Measurements from ENCODE around the gene LSM7.
"Not testable (repeated sequence)": the region's sequence is repeated elsewhere in the genome, so short reads cannot be mapped to it uniquely, and the experiment has no call there.

The LSM7 gene

DNA sequence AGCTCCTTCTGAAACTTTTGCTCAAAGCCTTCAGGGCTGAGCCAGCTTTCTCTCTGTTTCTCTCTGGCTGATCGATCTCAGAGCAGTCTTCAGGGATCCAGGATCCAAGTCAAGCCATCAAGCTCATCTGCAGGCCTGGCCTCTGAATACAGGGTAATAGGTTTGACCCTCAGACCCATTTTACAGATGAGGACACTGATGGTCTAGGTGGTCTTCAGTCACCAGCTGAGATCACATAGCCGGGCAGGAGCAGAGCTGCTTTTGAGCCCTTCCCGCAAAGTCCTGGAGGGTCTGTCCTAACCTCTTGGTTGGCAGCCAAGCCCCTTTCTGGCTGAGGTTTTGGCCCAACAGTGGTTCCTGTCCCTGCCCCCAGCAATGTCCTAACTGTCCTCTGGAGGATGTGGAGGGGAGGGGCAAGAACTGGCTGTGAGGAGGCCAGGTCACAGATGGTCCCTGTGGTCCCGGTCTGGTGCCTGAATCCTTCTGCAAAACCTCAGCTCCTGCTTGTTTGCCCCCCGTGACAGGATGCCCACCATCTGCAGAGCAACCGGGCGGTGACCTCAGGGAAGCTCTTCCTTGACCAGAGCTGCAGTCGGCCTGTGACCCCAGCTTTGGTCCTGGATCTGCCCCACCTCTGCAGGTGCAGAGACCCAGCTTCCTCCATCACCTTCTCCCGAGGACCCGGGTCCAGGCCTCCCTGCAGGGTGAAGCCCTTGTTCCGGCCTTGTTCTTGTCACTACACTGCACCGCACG is 40.6 kb downstream of the LSM7 start:
- TF ChIP-seq, protein P1, sequence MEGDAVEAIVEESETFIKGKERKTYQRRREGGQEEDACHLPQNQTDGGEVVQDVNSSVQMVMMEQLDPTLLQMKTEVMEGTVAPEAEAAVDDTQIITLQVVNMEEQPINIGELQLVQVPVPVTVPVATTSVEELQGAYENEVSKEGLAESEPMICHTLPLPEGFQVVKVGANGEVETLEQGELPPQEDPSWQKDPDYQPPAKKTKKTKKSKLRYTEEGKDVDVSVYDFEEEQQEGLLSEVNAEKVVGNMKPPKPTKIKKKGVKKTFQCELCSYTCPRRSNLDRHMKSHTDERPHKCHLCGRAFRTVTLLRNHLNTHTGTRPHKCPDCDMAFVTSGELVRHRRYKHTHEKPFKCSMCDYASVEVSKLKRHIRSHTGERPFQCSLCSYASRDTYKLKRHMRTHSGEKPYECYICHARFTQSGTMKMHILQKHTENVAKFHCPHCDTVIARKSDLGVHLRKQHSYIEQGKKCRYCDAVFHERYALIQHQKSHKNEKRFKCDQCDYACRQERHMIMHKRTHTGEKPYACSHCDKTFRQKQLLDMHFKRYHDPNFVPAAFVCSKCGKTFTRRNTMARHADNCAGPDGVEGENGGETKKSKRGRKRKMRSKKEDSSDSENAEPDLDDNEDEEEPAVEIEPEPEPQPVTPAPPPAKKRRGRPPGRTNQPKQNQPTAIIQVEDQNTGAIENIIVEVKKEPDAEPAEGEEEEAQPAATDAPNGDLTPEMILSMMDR (IDR thresholded peaks at IDR 0.05; ENCODE audit: control insufficient read depth, extremely low read depth, insufficient read depth), result no peak
- no peak for DNase-seq (ENCODE audit: low read depth)
- no peak overlapping the region for H3K4me3 ChIP-seq (ENCODE audit: low read depth, low read length)

DNA sequence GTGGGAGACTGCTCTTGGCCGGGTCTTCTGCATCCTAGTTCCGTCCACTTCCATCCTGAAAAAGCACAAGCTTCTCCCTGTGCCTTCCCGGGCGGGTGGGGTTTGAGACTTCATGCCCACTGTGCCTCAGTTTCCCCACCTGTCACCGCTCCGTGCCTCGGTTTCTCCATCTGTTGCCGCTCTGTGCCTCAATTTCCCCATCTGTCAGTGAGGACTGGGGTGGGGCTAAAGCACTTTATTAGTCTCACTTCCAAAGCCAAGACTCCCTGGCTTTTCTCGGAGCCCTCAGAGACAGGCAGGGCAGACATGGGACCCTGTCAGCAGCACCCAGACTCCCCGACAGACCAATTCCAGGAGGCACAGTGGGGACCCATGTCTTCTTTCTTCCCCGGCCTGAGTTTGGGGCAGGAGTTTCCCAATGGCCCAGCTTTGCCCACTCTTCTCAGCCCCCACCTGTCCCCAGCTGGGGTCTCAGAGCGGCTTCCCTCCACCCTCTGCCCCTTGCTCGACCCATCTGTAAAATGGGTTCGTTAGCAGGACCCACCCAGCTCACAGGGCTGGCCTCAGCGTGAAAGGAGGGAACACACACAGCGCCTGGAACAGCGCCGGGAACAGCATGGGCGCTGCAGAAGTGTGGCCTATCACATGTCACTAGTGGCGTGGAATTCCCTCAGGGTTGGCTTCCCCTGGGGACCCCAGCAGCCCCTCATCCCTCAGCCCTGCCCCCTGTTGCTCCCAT is 41.8 kb downstream of the LSM7 start:
- DNase-seq (ENCODE audit: low read depth), result no peak
- TF ChIP-seq, protein P1 (IDR thresholded peaks at IDR 0.05; ENCODE audit: control insufficient read depth, extremely low read depth, insufficient read depth), result no peak
- no peak overlapping the region for H3K4me3 ChIP-seq (ENCODE audit: low read depth, low read length)

DNA sequence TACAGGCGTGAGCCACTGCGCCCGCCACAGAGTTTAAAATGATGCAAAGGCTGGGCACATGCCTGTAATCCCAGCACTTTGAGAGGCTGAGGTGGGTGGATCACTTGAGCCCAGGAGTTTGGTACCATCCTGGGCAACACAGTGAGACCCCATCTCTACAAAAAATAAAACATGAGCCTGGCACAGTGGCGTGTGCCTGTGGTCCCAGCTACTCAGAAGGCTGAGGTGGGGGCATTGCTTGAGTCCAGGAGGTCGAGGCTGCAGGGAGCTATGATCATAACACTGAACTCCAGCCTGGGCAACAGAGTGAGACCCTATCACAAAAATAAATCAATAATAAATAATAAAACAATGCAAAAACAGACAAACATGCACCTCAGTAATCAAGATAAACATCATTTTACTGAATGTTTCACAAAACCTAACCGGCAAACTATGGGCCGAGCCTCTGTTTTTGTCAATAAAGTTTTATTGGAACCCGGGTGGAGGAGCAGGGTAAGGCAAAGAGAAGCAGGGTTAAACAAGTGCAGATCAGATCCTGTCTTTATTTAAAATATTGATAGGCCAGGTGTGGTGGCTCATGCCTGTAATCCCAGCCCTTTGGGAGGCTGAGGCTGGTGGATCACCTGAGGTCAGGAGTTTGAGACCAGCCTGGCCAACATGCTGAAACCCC is 44.4 kb downstream of the LSM7 start:
- no peak for DNase-seq (ENCODE audit: low read depth)
- H3K4me3 ChIP-seq (ENCODE audit: low read depth, low read length), result no peak overlapping the region
- TF ChIP-seq, protein P1 (IDR thresholded peaks at IDR 0.05; ENCODE audit: control insufficient read depth, extremely low read depth, insufficient read depth), result no peak

DNA sequence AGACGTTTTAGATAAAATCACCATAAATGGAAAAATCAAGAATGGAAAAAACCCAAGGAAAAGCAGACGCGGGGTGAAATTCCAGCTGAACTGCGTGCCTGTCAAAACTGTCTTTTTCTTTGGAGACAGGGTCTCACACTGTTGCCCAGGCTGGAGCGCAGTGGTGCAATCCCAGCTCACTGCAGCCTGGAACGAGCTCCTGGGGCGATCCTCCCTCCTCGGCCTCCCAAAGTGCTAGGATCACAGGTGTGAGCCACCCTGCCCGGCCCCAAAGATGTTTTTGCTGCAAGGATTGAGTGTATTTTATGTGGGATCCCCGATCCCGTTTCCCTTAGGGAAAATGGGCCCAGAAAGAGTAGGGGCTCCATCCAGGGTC is 45.5 kb downstream of the LSM7 start:
- TF ChIP-seq, protein P1 (IDR thresholded peaks at IDR 0.05; ENCODE audit: control insufficient read depth, extremely low read depth, insufficient read depth), result no peak
- no peak for DNase-seq (ENCODE audit: low read depth)
- H3K4me3 ChIP-seq (ENCODE audit: low read depth, low read length), result no peak overlapping the region

DNA sequence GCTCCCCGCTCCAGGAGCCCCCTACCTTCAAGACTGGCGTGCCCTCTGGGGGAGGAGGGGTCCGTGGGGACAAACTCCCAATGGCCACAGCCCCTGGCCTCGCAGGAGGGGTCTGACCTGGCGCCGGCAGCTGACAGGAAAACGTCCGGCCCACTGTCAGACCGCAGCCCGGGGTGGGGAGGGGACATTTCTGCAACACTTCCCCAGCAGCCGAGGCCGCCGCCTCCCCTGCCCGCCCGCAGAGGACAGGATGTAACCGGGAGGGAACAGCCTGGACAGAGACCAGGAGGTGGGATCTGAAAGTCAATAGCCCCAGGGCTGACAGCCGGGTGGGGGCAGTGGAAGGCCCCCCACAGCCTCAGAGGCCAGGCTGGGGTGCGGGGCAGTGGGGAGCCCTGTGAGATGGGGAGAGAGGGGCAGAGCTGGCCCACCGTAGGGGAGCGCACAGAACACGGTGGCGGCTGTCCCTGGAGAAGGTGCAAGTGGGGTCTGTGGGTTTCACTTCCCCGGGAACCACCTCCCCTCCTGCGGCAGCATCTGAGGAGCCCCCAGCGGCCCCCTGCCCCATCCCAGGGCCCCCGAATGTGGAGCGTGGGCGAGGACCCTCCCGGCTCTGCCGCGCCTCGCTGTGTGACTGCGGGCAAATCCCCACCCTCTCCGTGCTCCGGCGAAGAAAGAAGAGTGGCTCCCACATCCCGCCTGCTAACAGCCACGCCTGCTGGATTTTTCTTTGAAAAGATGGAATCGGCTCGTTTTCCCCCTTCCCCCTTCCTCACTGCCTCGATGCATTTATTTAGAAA is 46.1 kb downstream of the LSM7 start, which contains the start of gene PEAK3:
Gene PEAK3, minus strand, starts transcription at position 114 of the 800 bp plus-strand sequence. CDS start 1,244 bp downstream, outside the sequence.
- H3K4me3 ChIP-seq (ENCODE audit: low read depth, low read length), result no peak within 1 kb of the TSS
- TF ChIP-seq, protein P1 (IDR thresholded peaks at IDR 0.05; ENCODE audit: control insufficient read depth, extremely low read depth, insufficient read depth), result no peak
- no peak for DNase-seq (ENCODE audit: low read depth)

DNA sequence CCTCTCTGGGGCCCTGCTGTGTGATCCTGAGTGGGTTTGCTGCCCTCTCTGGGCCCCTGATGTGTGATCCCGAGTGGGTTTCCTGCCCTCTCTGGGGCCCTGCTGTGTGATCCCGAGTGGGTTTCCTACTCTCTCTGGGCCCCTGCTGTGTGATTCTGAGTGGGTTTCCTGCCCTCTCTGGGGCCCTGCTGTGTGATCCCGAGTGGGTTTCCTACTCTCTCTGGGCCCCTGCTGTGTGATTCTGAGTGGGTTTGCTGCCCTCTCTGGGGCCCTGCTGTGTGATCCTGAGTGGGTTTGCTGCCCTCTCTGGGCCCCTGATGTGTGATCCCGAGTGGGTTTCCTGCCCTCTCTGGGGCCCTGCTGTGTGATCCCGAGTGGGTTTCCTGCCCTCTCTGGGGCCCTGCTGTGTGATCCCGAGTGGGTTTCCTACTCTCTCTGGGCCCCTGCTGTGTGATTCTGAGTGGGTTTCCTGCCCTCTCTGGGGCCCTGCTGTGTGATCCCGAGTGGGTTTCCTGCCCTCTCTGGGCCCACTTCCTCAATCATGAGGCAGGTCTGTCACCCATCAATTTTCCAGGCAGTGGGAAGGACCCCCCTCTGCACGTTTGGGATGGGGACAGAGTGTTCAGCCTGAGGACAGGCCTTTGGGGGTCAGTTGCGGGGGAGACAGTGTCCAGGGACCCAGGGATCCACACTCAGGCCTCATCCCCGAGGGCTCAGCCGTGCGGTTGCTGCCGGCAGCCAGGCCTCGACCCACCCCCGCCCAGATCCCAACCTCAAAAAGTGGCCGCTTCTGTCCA is 46.9 kb downstream of the LSM7 start:
- DNase-seq (ENCODE audit: low read depth); H3K4me3 ChIP-seq (ENCODE audit: low read depth, low read length): not testable (repeated sequence)
